Measurements from ENCODE around the gene C11orf68. TPM values are rescaled to one million over a fixed set of nuclear protein-coding genes. Genes with fewer than 3 reads are reported as not detected.
"Not testable (repeated sequence)": the region's sequence is repeated elsewhere in the genome, so short reads cannot be mapped to it uniquely, and the experiment has no call there.

The C11orf68 gene
- polyA plus RNA-seq, 1 experiment, result 32.9 TPM

DNA sequence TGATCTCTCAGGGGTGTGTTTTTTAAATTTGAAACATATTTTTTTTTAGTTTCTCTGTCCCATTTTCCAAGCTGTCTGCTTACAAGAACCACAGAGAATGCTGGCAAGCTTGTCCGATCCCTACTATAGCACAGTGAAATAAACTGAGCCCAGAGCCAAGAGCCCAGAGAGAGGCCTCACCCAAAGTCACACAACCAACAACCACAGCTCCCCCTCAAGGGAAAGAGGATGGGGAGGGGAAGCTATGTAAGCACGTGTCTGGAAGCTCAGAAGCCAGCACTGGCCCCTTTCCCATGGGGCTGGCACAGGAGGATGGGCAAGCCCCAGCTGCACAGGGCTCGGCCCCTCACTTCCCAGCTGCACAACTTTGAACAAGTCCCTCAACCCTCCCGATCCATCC is 39.4 kb upstream of the C11orf68 start:
- Histone ChIP-seq H3K9me3 (ENCODE audit: control insufficient read depth, insufficient read depth, low read length) (no peaks in the 10 kb centered on the region), H3K4me3 (ENCODE audit: low read depth, low read length) (no peak overlapping the region), H3K27me3 (ENCODE audit: control insufficient read depth, insufficient read depth, low read length) (no peaks in the 10 kb centered on the region), H3K27ac (ENCODE audit: low read depth, low read length) (no peak overlapping the region)
- CTCF ChIA-PET, result interaction anchor here (0.9 to 1.1 kb wide), 2 partner anchors 70 to 73 kb away, joined by 5 read pairs; partner anchors contain the start of gene FIBP
- TF ChIP-seq, protein P1, sequence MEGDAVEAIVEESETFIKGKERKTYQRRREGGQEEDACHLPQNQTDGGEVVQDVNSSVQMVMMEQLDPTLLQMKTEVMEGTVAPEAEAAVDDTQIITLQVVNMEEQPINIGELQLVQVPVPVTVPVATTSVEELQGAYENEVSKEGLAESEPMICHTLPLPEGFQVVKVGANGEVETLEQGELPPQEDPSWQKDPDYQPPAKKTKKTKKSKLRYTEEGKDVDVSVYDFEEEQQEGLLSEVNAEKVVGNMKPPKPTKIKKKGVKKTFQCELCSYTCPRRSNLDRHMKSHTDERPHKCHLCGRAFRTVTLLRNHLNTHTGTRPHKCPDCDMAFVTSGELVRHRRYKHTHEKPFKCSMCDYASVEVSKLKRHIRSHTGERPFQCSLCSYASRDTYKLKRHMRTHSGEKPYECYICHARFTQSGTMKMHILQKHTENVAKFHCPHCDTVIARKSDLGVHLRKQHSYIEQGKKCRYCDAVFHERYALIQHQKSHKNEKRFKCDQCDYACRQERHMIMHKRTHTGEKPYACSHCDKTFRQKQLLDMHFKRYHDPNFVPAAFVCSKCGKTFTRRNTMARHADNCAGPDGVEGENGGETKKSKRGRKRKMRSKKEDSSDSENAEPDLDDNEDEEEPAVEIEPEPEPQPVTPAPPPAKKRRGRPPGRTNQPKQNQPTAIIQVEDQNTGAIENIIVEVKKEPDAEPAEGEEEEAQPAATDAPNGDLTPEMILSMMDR (IDR thresholded peaks at IDR 0.05; ENCODE audit: low read depth, low read length), result no peak
- POLR2A ChIA-PET, result no interaction called here
- no peak for DNase-seq (ENCODE audit: low read depth, low spot score)

GRCh38 chr11:65954771-65955170 is 35.9 kb upstream of the C11orf68 start:
- DNase-seq (ENCODE audit: low read depth, low spot score), result no peak
- no peaks in the 10 kb centered on the region for H3K27me3 ChIP-seq (ENCODE audit: control insufficient read depth, insufficient read depth, low read length)
- ChIA-PET POLR2A (no interaction called here), CTCF (interaction anchor here (0.7 to 1.7 kb wide), 5 partner anchors 27 to 70 kb away, joined by 3 to 8 read pairs (median 3); partner anchors contain the start of gene FIBP)
- TF ChIP-seq, protein P1 (IDR thresholded peaks at IDR 0.05; ENCODE audit: low read depth, low read length), result no peak
- no peak overlapping the region for H3K4me3 ChIP-seq (ENCODE audit: low read depth, low read length)
- H3K9me3 ChIP-seq (ENCODE audit: control insufficient read depth, insufficient read depth, low read length), result no peaks in the 10 kb centered on the region; the same call in 1 of the 2 replicates
- no peak overlapping the region for H3K27ac ChIP-seq (ENCODE audit: low read depth, low read length)

- TF ChIP-seq, protein P1 (IDR thresholded peaks at IDR 0.05; ENCODE audit: low read depth, low read length), result no peak
- no peak overlapping the region for H3K27ac ChIP-seq (ENCODE audit: low read depth, low read length)
- ChIA-PET POLR2A (no interaction called here), CTCF (interaction anchor here (1.7 kb wide), 1 partner anchor 68 kb away, joined by 8 read pairs; no protein-coding TSS in a partner anchor)
- no peaks in the 10 kb centered on the region for H3K27me3 ChIP-seq (ENCODE audit: control insufficient read depth, insufficient read depth, low read length)
- no peak overlapping the region for H3K4me3 ChIP-seq (ENCODE audit: low read depth, low read length)
- no peak for DNase-seq (ENCODE audit: low read depth, low spot score)
- H3K9me3 ChIP-seq (ENCODE audit: control insufficient read depth, insufficient read depth, low read length), result no peaks in the 10 kb centered on the region; the same call in 1 of the 2 replicates
Observed at GRCh38 chr11:65953471-65953870, 34.6 kb upstream of the C11orf68 start.

DNA sequence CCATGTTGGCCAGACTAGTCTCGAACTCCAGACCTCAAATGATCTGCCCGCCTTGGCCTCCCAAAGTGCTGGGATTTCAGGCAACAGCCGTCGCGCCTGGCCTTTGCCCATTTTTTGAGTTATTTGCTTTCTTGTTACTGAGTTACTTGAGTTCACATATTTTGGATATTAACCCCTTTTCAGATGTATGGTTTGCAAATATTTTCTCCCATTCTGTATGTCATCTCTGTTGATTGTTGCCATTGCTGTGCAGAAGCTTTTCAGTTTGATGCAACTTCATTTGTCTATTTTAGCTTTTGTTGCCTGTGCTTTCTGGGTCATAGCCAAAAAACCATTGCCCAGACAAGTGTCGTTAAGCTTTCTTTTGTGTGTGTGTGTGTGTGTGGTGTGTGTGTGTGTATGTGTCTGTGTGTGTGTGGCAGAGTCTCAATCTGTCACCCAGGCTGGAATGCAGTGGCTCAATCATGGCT is 33.2 kb upstream of the C11orf68 start:
- no peak for DNase-seq (ENCODE audit: low read depth, low spot score)
- Histone ChIP-seq H3K9me3 (ENCODE audit: control insufficient read depth, insufficient read depth, low read length) (no peaks in the 10 kb centered on the region; the same call in 1 of the 2 replicates), H3K27me3 (ENCODE audit: control insufficient read depth, insufficient read depth, low read length) (no peaks in the 10 kb centered on the region), H3K4me3 (ENCODE audit: low read depth, low read length) (no peak overlapping the region), H3K27ac (ENCODE audit: low read depth, low read length) (no peak overlapping the region)
- TF ChIP-seq, protein P1 (IDR thresholded peaks at IDR 0.05; ENCODE audit: low read depth, low read length), result no peak
- ChIA-PET POLR2A (no interaction called here), CTCF (interaction anchor here (0.6 to 0.7 kb wide), 2 partner anchors 63 to 64 kb away, joined by 3 to 6 read pairs; partner anchors contain the start of gene FIBP)

GRCh38 chr11:65951641-65952040 is 32.8 kb upstream of the C11orf68 start:
- POLR2A ChIA-PET, result not testable (repeated sequence)

DNA sequence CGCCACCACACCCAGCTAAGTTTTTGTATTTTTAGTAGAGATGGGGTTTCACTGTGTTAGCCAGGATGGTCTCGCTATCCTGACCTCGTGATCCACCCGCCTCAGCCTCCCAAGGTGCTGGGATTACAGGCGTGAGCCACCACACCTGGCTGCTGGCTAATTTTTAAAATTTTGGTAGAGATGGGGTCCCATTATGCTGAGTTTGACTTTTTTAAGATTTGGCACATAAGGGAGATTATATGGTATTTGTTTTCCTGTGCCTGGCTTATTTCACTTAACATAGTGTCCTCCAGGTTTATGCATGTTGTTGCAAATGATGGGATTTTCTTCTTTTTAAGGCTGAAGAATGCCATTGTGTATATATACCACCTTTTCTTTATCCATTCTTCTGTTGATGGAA is 31.8 kb upstream of the C11orf68 start:
- H3K27ac ChIP-seq (ENCODE audit: low read depth, low read length); H3K4me3 ChIP-seq (ENCODE audit: low read depth, low read length); CTCF ChIA-PET; DNase-seq (ENCODE audit: low read depth, low spot score); H3K27me3 ChIP-seq (ENCODE audit: control insufficient read depth, insufficient read depth, low read length); POLR2A ChIA-PET; H3K9me3 ChIP-seq (ENCODE audit: control insufficient read depth, insufficient read depth, low read length): not testable (repeated sequence)

More at GRCh38 chr11:65951641-65952040, 32.8 kb upstream of the C11orf68 start:
- not testable (repeated sequence) for H3K4me3 ChIP-seq (ENCODE audit: low read depth, low read length); H3K9me3 ChIP-seq (ENCODE audit: control insufficient read depth, insufficient read depth, low read length); H3K27me3 ChIP-seq (ENCODE audit: control insufficient read depth, insufficient read depth, low read length); DNase-seq (ENCODE audit: low read depth, low spot score); H3K27ac ChIP-seq (ENCODE audit: low read depth, low read length)
- CTCF ChIA-PET, result interaction anchor here (0.6 kb wide), 1 partner anchor 63 kb away, joined by 3 read pairs; no protein-coding TSS in a partner anchor
